SK-N-SH treated with all-trans-retinoic acid at 6 μM for 48 hours (cell line): ENCODE measurements around the gene LIMK2.

Source experiments
- CSDC2 ChIP-seq: fragments of 250-450 bp; sonication (Bioruptor Pico); IDR thresholded peaks from 2 replicates; pipeline ENCODE4 v1.5.0; 2020; ENCODE audit warnings: mild to moderate bottlenecking, moderate library complexity
- CSRNP3 ChIP-seq: fragments of 250-450 bp; sonication (Bioruptor Pico); IDR thresholded peaks from 2 replicates; pipeline ENCODE4 v1.5.1; 2021; ENCODE audit warnings: mild to moderate bottlenecking, moderate library complexity
- ESRRG ChIP-seq: fragments of 250-450 bp; sonication (Bioruptor Pico); IDR thresholded peaks from 2 replicates; pipeline ENCODE4 v1.6.1; 2021; ENCODE audit warnings: mild to moderate bottlenecking
- PATZ1 ChIP-seq: fragments of 250-450 bp; sonication (Bioruptor Pico); IDR thresholded peaks from 2 replicates; pipeline ENCODE4 v1.8.0; 2020; ENCODE audit warnings: mild to moderate bottlenecking, moderate library complexity, borderline replicate concordance
- PPARA ChIP-seq: fragments of 250-450 bp; sonication (Bioruptor Pico); IDR thresholded peaks from 2 replicates; pipeline ENCODE4 v1.5.0; 2020; ENCODE audit warnings: mild to moderate bottlenecking, borderline replicate concordance
- RARB ChIP-seq: fragments of 250-450 bp; sonication (Bioruptor Pico); IDR thresholded peaks from 2 replicates; pipeline ENCODE4 v1.8.0; 2021; ENCODE audit warnings: mild to moderate bottlenecking, moderate library complexity
- TOX ChIP-seq: fragments of 250-450 bp; sonication (Bioruptor Pico); IDR thresholded peaks from 2 replicates; pipeline ENCODE4 v1.8.0; 2021; ENCODE audit warnings: mild to moderate bottlenecking, moderate library complexity, borderline replicate concordance
- ZFP3 ChIP-seq: fragments of 250-450 bp; sonication (Bioruptor Pico); IDR thresholded peaks from 2 replicates; pipeline ENCODE4 v1.5.0; 2020; ENCODE audit warnings: mild to moderate bottlenecking, moderate library complexity
- ZFP30 ChIP-seq: fragments of 450-650 bp; formaldehyde crosslinking; IDR thresholded peaks from 2 replicates; pipeline ENCODE4 v1.5.0; 2022; ENCODE audit warnings: mild to moderate bottlenecking, moderate library complexity
- ZNF70 ChIP-seq: fragments of 450-650 bp; formaldehyde crosslinking; IDR thresholded peaks from 2 replicates; pipeline ENCODE4 v1.5.0; 2020; ENCODE audit warnings: mild to moderate bottlenecking, moderate library complexity

GRCh38 chr22:31291481-31292235 lies 79.6 kb downstream of the LIMK2 start:
- TF ChIP-seq RARB (CRISPR knock-in tag) = no peak
- no peak for TF ChIP-seq PATZ1 (CRISPR knock-in tag)
- no peak for TF ChIP-seq ZNF70 (CRISPR knock-in tag)
- no peak for TF ChIP-seq CSRNP3 (CRISPR knock-in tag)
- TF ChIP-seq TOX (CRISPR knock-in tag) = no peak
- no peak for TF ChIP-seq CSDC2
- TF ChIP-seq ESRRG (CRISPR knock-in tag) = no peak
- no peak for TF ChIP-seq ZFP3 (CRISPR knock-in tag)
- no peak for TF ChIP-seq ZFP30 (CRISPR knock-in tag)
- no peak for TF ChIP-seq PPARA (CRISPR knock-in tag)
